ENCODE measurements around the gene PICK1.

The PICK1 gene

DNA sequence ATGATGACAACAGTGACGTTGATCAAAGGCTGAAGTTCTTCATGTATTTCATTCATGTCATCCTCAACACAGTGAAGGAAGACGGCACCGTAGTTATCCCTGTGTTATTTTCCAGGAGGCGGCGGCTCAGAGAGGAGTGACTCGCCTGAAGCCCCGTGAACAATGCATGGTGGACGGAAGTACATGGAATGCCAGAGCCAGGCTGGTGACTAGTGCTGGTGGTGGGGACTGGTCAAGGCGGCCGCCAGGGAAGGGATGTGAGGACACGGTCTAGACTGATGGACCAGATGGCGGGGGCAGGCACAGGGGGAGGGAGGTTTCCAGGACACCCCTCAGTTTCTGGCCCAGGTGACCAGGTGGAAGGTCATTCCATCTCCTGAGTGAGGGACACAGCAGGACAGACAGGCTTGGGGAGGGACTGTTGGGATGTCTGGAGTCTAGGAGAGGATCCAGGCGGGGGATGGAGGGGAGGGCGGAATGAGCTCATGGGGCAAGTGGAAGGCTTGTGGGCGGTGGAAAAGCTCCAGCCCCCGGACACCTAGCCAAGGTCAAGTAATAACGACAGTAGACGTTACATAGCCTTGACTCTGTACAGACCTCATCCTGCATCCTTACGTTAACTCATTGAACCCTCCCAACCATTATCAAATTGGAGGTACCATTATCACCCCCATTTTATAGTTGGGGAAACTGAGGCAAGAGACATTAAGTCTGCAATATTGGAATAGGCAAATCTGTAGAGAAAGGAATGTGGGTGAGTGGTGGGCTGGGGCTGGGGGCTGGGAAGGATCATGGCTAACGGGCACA is 16.0 kb upstream of the PICK1 start:
- Histone ChIP-seq H3K79me2 (ENCODE audit: control insufficient read depth, insufficient read depth, low read length, poor library complexity) (no peaks in the 10 kb centered on the region), H3K27me3 (ENCODE audit: insufficient read depth, low read length) (no peaks in the 10 kb centered on the region), H2BK120ac (ENCODE audit: insufficient read depth, low read length, poor library complexity) (peak overlapping the region; percentile 29), H3K4ac (ENCODE audit: low read depth, low read length) (no peak overlapping the region), H3K4me2 (ENCODE audit: low read length) (no peak overlapping the region), H3K18ac (ENCODE audit: low read length) (no peak overlapping the region), H3K9me3 (ENCODE audit: insufficient read depth, low read depth, low read length) (peaks cover 2% of the 10 kb centered on the region), H2BK12ac (ENCODE audit: low read length) (no peak overlapping the region), H2BK5ac (ENCODE audit: low read depth, low read length, poor library complexity) (no peak overlapping the region), H3K27ac (ENCODE audit: low read depth, low read length) (no peak overlapping the region), H3K9ac (ENCODE audit: low read length) (no peak overlapping the region), H3K79me1 (ENCODE audit: low read length) (peaks cover 2% of the 10 kb centered on the region), H2AK5ac (ENCODE audit: low read length) (no peak overlapping the region), H4K8ac (ENCODE audit: low read depth, low read length) (no peak overlapping the region), H2AFZ (ENCODE audit: insufficient read depth, low read length, poor library complexity) (no peak overlapping the region), H3K14ac (ENCODE audit: low read length) (no peak overlapping the region), H3K4me1 (ENCODE audit: control insufficient read depth in 1 of 2, insufficient read depth in 2 of 2, low read length in 2 of 2) (peaks cover 7 to 15% of the 10 kb centered on the region in 2 experiments), H4K91ac (ENCODE audit: low read depth, low read length) (no peak overlapping the region), H3K36me3 (ENCODE audit: control insufficient read depth in 1 of 2, insufficient read depth in 2 of 2, low read length in 2 of 2) (no peaks in the 10 kb centered on the region), H4K12ac (ENCODE audit: low read depth, low read length) (no peak overlapping the region), H3K4me3 (ENCODE audit: low read depth, low read length) (no peak overlapping the region), H3K23ac (ENCODE audit: low read length) (no peak overlapping the region)
- no CpG with 5 or more reads among the region's 20 CpGs for WGBS (ENCODE audit: extremely low coverage, insufficient coverage, insufficient read length)
- peak; percentile 7 to 46 for DNase-seq

DNA sequence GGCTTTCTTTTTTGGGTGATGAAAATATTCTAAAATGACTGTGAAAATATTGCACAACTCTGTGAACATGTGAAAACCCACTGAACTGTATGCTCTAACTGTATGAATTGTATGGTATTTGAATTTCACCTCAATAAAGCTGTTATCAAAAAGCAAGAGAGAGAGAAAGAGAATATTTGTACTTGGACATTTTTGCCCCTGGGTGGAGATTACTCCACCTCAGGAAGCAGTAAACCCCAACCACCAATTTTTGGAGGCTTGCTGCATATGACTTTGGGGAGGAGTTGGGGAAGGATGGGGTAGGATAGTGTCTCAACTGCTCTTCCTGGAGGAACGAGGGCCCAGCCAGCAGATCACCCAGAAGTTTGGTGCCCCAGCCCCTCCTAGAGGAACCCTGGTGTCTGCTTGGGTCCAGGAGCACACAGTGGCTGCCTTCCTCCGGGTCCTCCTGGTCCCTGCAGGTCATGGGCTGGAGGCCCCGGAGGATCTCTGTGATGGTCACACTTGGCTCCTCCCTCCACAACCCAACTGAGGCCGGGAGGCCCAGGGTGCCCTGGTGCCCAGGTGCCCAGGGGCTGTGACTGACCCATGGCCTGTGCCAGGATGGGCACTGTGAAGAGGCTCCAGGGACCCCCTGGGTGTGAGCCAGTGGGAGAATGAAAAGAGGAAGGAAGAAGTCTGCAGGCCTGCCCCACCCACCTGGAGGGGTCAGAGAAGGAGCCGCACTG is 15.3 kb upstream of the PICK1 start:
- no peaks in the 10 kb centered on the region for H3K79me2 ChIP-seq (ENCODE audit: control insufficient read depth, insufficient read depth, low read length, poor library complexity)
- DNase-seq = no peak
- H4K12ac ChIP-seq (ENCODE audit: low read depth, low read length) = no peak overlapping the region
- no peak overlapping the region for H2AK5ac ChIP-seq (ENCODE audit: low read length)
- no peak overlapping the region for H3K9ac ChIP-seq (ENCODE audit: low read length)
- H3K79me1 ChIP-seq (ENCODE audit: low read length) = no peaks in the 10 kb centered on the region
- H2BK12ac ChIP-seq (ENCODE audit: low read length) = no peak overlapping the region
- no peak overlapping the region for H3K14ac ChIP-seq (ENCODE audit: low read length)
- no peak overlapping the region for H4K91ac ChIP-seq (ENCODE audit: low read depth, low read length)
- no peak overlapping the region for H2BK5ac ChIP-seq (ENCODE audit: low read depth, low read length, poor library complexity)
- H2AFZ ChIP-seq (ENCODE audit: insufficient read depth, low read length, poor library complexity) = no peak overlapping the region
- H3K27me3 ChIP-seq (ENCODE audit: insufficient read depth, low read length) = no peaks in the 10 kb centered on the region
- peaks cover 2% of the 10 kb centered on the region for H3K9me3 ChIP-seq (ENCODE audit: insufficient read depth, low read depth, low read length)
- no peaks in the 10 kb centered on the region for H3K36me3 ChIP-seq (ENCODE audit: control insufficient read depth in 1 of 2, insufficient read depth in 2 of 2, low read length in 2 of 2)
- no peak overlapping the region for H3K4me2 ChIP-seq (ENCODE audit: low read length)
- no CpG with 5 or more reads among the region's 5 CpGs for WGBS (ENCODE audit: extremely low coverage, insufficient coverage, insufficient read length)
- no peak overlapping the region for H3K4me3 ChIP-seq (ENCODE audit: low read depth, low read length)
- H3K23ac ChIP-seq (ENCODE audit: low read length) = no peak overlapping the region
- H3K27ac ChIP-seq (ENCODE audit: low read depth, low read length) = no peak overlapping the region
- H4K8ac ChIP-seq (ENCODE audit: low read depth, low read length) = no peak overlapping the region
- H3K4me1 ChIP-seq (ENCODE audit: control insufficient read depth in 1 of 2, insufficient read depth in 2 of 2, low read length in 2 of 2) = peaks cover 7 to 16% of the 10 kb centered on the region in 2 experiments
- no peak overlapping the region for H3K4ac ChIP-seq (ENCODE audit: low read depth, low read length)
- H3K18ac ChIP-seq (ENCODE audit: low read length) = no peak overlapping the region
- H2BK120ac ChIP-seq (ENCODE audit: insufficient read depth, low read length, poor library complexity) = no peak overlapping the region

DNA sequence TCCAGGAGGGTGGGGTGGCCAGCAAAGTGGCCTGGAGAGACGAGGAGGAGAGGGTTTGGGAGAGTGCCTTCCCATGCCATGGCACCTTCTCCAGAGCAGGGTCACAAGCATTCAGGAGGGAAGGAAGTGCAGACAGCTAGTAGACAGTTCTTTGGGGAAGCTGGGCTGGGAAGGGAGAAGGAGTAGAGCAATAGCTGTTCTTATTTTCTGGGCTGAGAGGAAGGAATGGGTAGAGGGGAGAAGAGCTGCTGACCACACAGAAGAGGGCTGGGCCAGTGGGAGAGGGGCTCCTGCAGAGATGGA is 14.8 kb upstream of the PICK1 start:
- Histone ChIP-seq H3K9me3 (ENCODE audit: insufficient read depth, low read depth, low read length) (peaks cover 2% of the 10 kb centered on the region), H3K18ac (ENCODE audit: low read length) (no peak overlapping the region), H3K36me3 (ENCODE audit: control insufficient read depth in 1 of 2, insufficient read depth in 2 of 2, low read length in 2 of 2) (no peaks in the 10 kb centered on the region), H2BK120ac (ENCODE audit: insufficient read depth, low read length, poor library complexity) (no peak overlapping the region), H3K23ac (ENCODE audit: low read length) (no peak overlapping the region), H3K79me2 (ENCODE audit: control insufficient read depth, insufficient read depth, low read length, poor library complexity) (no peaks in the 10 kb centered on the region), H3K9ac (ENCODE audit: low read length) (no peak overlapping the region), H3K14ac (ENCODE audit: low read length) (no peak overlapping the region), H4K12ac (ENCODE audit: low read depth, low read length) (no peak overlapping the region), H3K4ac (ENCODE audit: low read depth, low read length) (no peak overlapping the region), H3K27ac (ENCODE audit: low read depth, low read length) (no peak overlapping the region), H4K8ac (ENCODE audit: low read depth, low read length) (no peak overlapping the region), H2AFZ (ENCODE audit: insufficient read depth, low read length, poor library complexity) (no peak overlapping the region), H3K4me3 (ENCODE audit: low read depth, low read length) (no peak overlapping the region), H2AK5ac (ENCODE audit: low read length) (no peak overlapping the region), H2BK12ac (ENCODE audit: low read length) (no peak overlapping the region), H2BK5ac (ENCODE audit: low read depth, low read length, poor library complexity) (no peak overlapping the region), H3K79me1 (ENCODE audit: low read length) (no peaks in the 10 kb centered on the region), H3K4me1 (ENCODE audit: control insufficient read depth in 1 of 2, insufficient read depth in 2 of 2, low read length in 2 of 2) (peaks cover 7 to 16% of the 10 kb centered on the region in 2 experiments), H4K91ac (ENCODE audit: low read depth, low read length) (no peak overlapping the region), H3K27me3 (ENCODE audit: insufficient read depth, low read length) (no peaks in the 10 kb centered on the region), H3K4me2 (ENCODE audit: low read length) (no peak overlapping the region)
- WGBS (ENCODE audit: extremely low coverage, insufficient coverage, insufficient read length) = no CpG with 5 or more reads among the region's 1 CpG
- DNase-seq = no peak

DNA sequence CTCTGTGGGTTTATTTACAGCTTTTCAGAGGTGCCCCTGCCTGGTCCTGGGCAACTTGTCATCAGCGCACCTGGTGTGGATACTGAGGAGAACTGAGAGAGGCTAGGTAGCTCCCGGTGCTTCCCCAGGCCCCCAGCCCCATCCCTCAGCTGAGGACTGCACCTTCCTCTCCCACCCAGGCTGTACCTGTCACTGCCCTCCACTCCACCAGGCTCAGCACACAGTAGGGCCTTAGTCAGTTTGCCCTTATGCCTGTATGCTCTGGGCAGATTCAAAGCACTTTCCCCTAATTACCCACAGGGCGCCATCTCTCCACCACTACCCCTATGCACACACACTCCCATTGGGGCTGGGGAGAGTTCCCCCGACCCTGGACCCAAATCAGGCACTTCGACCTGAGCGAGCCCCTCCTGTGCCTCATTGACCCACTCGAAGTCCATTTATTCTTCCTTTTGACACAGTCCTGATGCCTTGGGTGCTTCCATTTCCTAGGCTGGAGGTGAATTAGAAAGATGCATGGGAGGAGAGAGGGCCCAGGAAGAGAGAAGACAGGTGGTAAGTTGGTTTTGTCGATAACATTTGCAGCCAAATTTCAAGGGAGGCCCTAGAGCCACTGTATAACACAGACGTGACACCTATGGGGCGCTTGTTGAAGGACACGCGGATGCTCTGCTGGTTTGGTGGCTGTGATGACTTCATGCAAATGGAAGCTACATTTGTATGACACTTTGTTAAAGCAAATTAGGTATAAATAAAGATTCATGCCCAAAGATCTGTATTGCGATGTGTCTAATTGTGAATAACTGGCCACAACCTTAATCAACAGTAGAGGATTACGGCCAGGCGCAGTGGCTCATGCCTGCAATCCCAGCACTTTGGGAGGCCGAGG is 13.8 kb upstream of the PICK1 start:
- Histone ChIP-seq H4K8ac (ENCODE audit: low read depth, low read length) (no peak overlapping the region), H3K36me3 (ENCODE audit: control insufficient read depth in 1 of 2, insufficient read depth in 2 of 2, low read length in 2 of 2) (no peaks in the 10 kb centered on the region), H3K4me2 (ENCODE audit: low read length) (no peak overlapping the region), H4K91ac (ENCODE audit: low read depth, low read length) (no peak overlapping the region), H3K27me3 (ENCODE audit: insufficient read depth, low read length) (no peaks in the 10 kb centered on the region), H3K4me1 (ENCODE audit: control insufficient read depth in 1 of 2, insufficient read depth in 2 of 2, low read length in 2 of 2) (peaks cover 7 to 16% of the 10 kb centered on the region in 2 experiments), H3K4ac (ENCODE audit: low read depth, low read length) (no peak overlapping the region), H3K9ac (ENCODE audit: low read length) (no peak overlapping the region), H3K14ac (ENCODE audit: low read length) (no peak overlapping the region), H2BK12ac (ENCODE audit: low read length) (no peak overlapping the region), H3K27ac (ENCODE audit: low read depth, low read length) (no peak overlapping the region), H3K18ac (ENCODE audit: low read length) (no peak overlapping the region), H3K23ac (ENCODE audit: low read length) (no peak overlapping the region), H3K79me2 (ENCODE audit: control insufficient read depth, insufficient read depth, low read length, poor library complexity) (no peaks in the 10 kb centered on the region), H2AFZ (ENCODE audit: insufficient read depth, low read length, poor library complexity) (no peak overlapping the region), H3K79me1 (ENCODE audit: low read length) (no peaks in the 10 kb centered on the region), H3K9me3 (ENCODE audit: insufficient read depth, low read depth, low read length) (peaks cover 2% of the 10 kb centered on the region), H4K12ac (ENCODE audit: low read depth, low read length) (no peak overlapping the region), H2AK5ac (ENCODE audit: low read length) (no peak overlapping the region), H2BK120ac (ENCODE audit: insufficient read depth, low read length, poor library complexity) (no peak overlapping the region), H3K4me3 (ENCODE audit: low read depth, low read length) (no peak overlapping the region), H2BK5ac (ENCODE audit: low read depth, low read length, poor library complexity) (no peak overlapping the region)
- WGBS (ENCODE audit: extremely low coverage, insufficient coverage, insufficient read length) = no CpG with 5 or more reads among the region's 16 CpGs
- peak in 1 of 2 donors; percentile 19 for DNase-seq
